Epithelial cell of proximal tubule (primary cell): ENCODE results near the gene B4GALNT4. TPM values are rescaled to one million over a fixed set of nuclear protein-coding genes. Genes with fewer than 3 reads are reported as not detected.
A peak's percentile ranks its signal among the peaks of the same experiment; 100 is the strongest.
"Not testable (repeated sequence)": the region's sequence is repeated elsewhere in the genome, so short reads cannot be mapped to it uniquely, and the experiment has no call there.

Experiments
- DNase-seq: peaks from one replicate; pipeline ENCODE4 v3.0.0-alpha.2; 2011; ENCODE audit warnings: low read depth
- H3K4me3 ChIP-seq: 2 replicates; pipeline ENCODE4 v1.5.1; 2011; ENCODE audit warnings: low read depth, mild to moderate bottlenecking, low read length
- CTCF ChIP-seq: conservative IDR thresholded peaks from 2 replicates; pipeline ENCODE4 v1.5.1; 2012; ENCODE audit warnings: low read depth, mild to moderate bottlenecking, low read length
- total RNA-seq: library from RNA; depleted of rRNA; stranded (reverse); fragments of >200 nt; gene quantifications from 2 replicates; pipeline ENCODE4 v1.2.3, GENCODE V29; 2015

Gene B4GALNT4
- total RNA-seq, 1 donor from 2014 or later = 24.4 TPM

GRCh38 chr11:409600-410483, 40.5 kb downstream of the B4GALNT4 start:
- no peak overlapping the region for H3K4me3 ChIP-seq
- TF ChIP-seq CTCF = no peak
- no peak for DNase-seq

- not testable (repeated sequence) for H3K4me3 ChIP-seq
These were observed 41.4 kb downstream of the B4GALNT4 start for GRCh38 chr11:410711-411110.

GRCh38 chr11:411520-411919, 42.2 kb downstream of the B4GALNT4 start:
- not testable (repeated sequence) for DNase-seq, H3K4me3 ChIP-seq

More at GRCh38 chr11:410711-411110, 41.4 kb downstream of the B4GALNT4 start:
- not testable (repeated sequence) for DNase-seq

- no peak for DNase-seq
- TF ChIP-seq CTCF = no peak
- H3K4me3 ChIP-seq = no peak overlapping the region
These were observed 43.4 kb downstream of the B4GALNT4 start for GRCh38 chr11:412641-413119.

- no peak for DNase-seq
- no peak for TF ChIP-seq CTCF
- H3K4me3 ChIP-seq = no peak overlapping the region
These were observed 44.1 kb downstream of the B4GALNT4 start for GRCh38 chr11:413120-414081.

GRCh38 chr11:414318-414857, 45.1 kb downstream of the B4GALNT4 start:
- DNase-seq = no peak
- H3K4me3 ChIP-seq = peak overlapping the region; percentile 66

GRCh38 chr11:415640-416041, 46.3 kb downstream of the B4GALNT4 start:
- H3K4me3 ChIP-seq = peak overlapping the region; percentile 66

More at GRCh38 chr11:414318-414857, 45.1 kb downstream of the B4GALNT4 start:
- no peak for TF ChIP-seq CTCF

More at GRCh38 chr11:415640-416041, 46.3 kb downstream of the B4GALNT4 start:
- no peak for DNase-seq
- no peak for TF ChIP-seq CTCF
